GM12878 (cell line): ENCODE data around the gene R3HDM1. TPM values are rescaled to one million over a fixed set of nuclear protein-coding genes. Genes with fewer than 3 reads are reported as not detected.

Experiments
- ATAC-seq: fragments of 200-7000 bp; cut with Tn5 transposase; 3 replicates; pipeline ENCODE4 v1.9.1; 2020; ENCODE audit warnings: mild to moderate bottlenecking, moderate library complexity
- BruUV-seq: library from RNA; stranded (reverse); fragments of 400-500 nt; replicated peaks from 2 replicates; lab custom pipeline; 2021; lab: Mats Ljungman, UMichigan
- CTCF ChIA-PET: fragments of 300-600 bp; sonication (Branson Sonifier 250); formaldehyde crosslinking; extraction: SDS; loops from one replicate; lab custom pipeline; 2021; ENCODE audit warnings: inconsistent platforms; lab: Yijun Ruan, JAX
- POLR2A ChIA-PET: fragments of 350-600 bp; formaldehyde crosslinking; extraction: SDS; loops from one replicate; lab custom pipeline; 2021; ENCODE audit warnings: inconsistent platforms; lab: Charles Lee
- RAD21 ChIA-PET: fragments of 300-600 bp; sonication (Branson Sonifier 250); formaldehyde crosslinking; loops from one replicate; lab custom pipeline; 2023; ENCODE audit warnings: antibody characterized with exemption; ENCODE audit not compliant: unreplicated experiment; lab: Charles Lee
- SMC1A ChIA-PET: fragments of 300-600 bp; sonication (Branson Sonifier 250); formaldehyde crosslinking; loops from one replicate; lab custom pipeline; 2023; ENCODE audit not compliant: unreplicated experiment, uncharacterized antibody; lab: Charles Lee
- DNase-seq: peaks from one replicate; pipeline ENCODE4 v3.0.0-alpha.2; 2011; ENCODE audit warnings: low read depth, low spot score
- FAIRE-seq: peaks from 3 replicates; lab custom pipeline; 2011; peaks lifted over from hg19 to GRCh38; lab: Jason Lieb, UNC
- H2AFZ ChIP-seq: 2 replicates; pipeline ENCODE4 v1.6.0; 2011; ENCODE audit warnings: low read depth, low read length, control low read depth; ENCODE audit not compliant: control insufficient read depth
- H3K27ac ChIP-seq: 2 replicates; pipeline ENCODE4 v1.5.1; 2011; ENCODE audit warnings: control low read depth; ENCODE audit not compliant: control insufficient read depth, insufficient read depth
- H3K27me3 ChIP-seq, 2 experiments: replicated peaks in 1 of 2; 2 replicates each; pipeline versions ENCODE4 v1.6.0 to v1.6.1; 2011; ENCODE audit warnings: low read length in 1 of 2; ENCODE audit not compliant: control insufficient read depth in 2 of 2, insufficient read depth in 2 of 2
- H3K36me3 ChIP-seq, 2 experiments: 2 replicates each; pipeline ENCODE4 v1.5.1; 2011; ENCODE audit warnings: low read length in 1 of 2; ENCODE audit not compliant: control insufficient read depth in 2 of 2, insufficient read depth in 2 of 2
- H3K4me1 ChIP-seq: 2 replicates; pipeline ENCODE4 v1.6.1; 2011; ENCODE audit warnings: mild to moderate bottlenecking, low read length, moderate library complexity, mixed read lengths; ENCODE audit not compliant: control insufficient read depth, insufficient read depth
- H3K4me2 ChIP-seq: 2 replicates; pipeline ENCODE4 v1.6.0; 2011; ENCODE audit warnings: control low read depth; ENCODE audit not compliant: control insufficient read depth, insufficient read depth
- H3K4me3 ChIP-seq: fragments of 200-600 bp; sonication (generic); 2 replicates; pipeline ENCODE4 v1.5.1; 2016
- H3K79me2 ChIP-seq: 2 replicates; pipeline ENCODE4 v1.6.0; 2011; ENCODE audit warnings: low read length; ENCODE audit not compliant: control insufficient read depth, insufficient read depth
- H3K9ac ChIP-seq: 2 replicates; pipeline ENCODE4 v1.8.0; 2011; ENCODE audit warnings: low read length, control low read depth, mixed read lengths; ENCODE audit not compliant: control insufficient read depth, insufficient read depth
- H3K9me3 ChIP-seq: replicated peaks from 3 replicates; pipeline ENCODE4 v1.5.1; 2011; ENCODE audit warnings: mild to moderate bottlenecking, low read length; ENCODE audit not compliant: control insufficient read depth, insufficient read depth
- H4K20me1 ChIP-seq: 2 replicates; pipeline ENCODE4 v1.6.0; 2011; ENCODE audit not compliant: control insufficient read depth, insufficient read depth
- CHD1 ChIP-seq: IDR thresholded peaks from 2 replicates; pipeline ENCODE4 v1.6.1; 2012; ENCODE audit warnings: low read depth, low read length, improper control_type of control experiment
- E2F4 ChIP-seq: IDR thresholded peaks from 2 replicates; pipeline ENCODE4 v1.6.1; 2012; ENCODE audit warnings: low read depth, low read length, improper control_type of control experiment
- GABPA ChIP-seq: IDR thresholded peaks from 2 replicates; pipeline ENCODE4 v1.6.1; 2014; ENCODE audit warnings: antibody characterized with exemption, low read depth, mild to moderate bottlenecking, inconsistent platforms
- NFIC ChIP-seq: IDR thresholded peaks from 2 replicates; pipeline ENCODE4 v1.6.1; 2012; ENCODE audit warnings: low read depth, mild to moderate bottlenecking, inconsistent platforms, low read length, moderate library complexity
- NR2C2 ChIP-seq: IDR thresholded peaks from 2 replicates; pipeline ENCODE4 v1.6.1; 2011; ENCODE audit warnings: borderline replicate concordance, low read depth; ENCODE audit not compliant: control insufficient read depth, insufficient read length
- RB1 ChIP-seq: fragments of 450-650 bp; formaldehyde crosslinking; IDR thresholded peaks from 2 replicates; pipeline ENCODE4 v1.6.1; 2017; ENCODE audit warnings: mild to moderate bottlenecking, borderline replicate concordance
- STAT1 ChIP-seq: fragments of 450-650 bp; conservative IDR thresholded peaks from 2 replicates; pipeline ENCODE4 v1.6.1; 2014; ENCODE audit warnings: antibody characterized with exemption, mild to moderate bottlenecking
- WRNIP1 ChIP-seq: IDR thresholded peaks from 2 replicates; pipeline ENCODE4 v1.6.1; 2011; ENCODE audit warnings: low read depth, low read length, improper control_type of control experiment, borderline replicate concordance
- ZBTB4 ChIP-seq: fragments of 450-650 bp; formaldehyde crosslinking; IDR thresholded peaks from 2 replicates; pipeline ENCODE4 v1.4.0; 2022; ENCODE audit warnings: mild to moderate bottlenecking, moderate library complexity
- WGBS: methylation state at CpG from one replicate; pipeline ENCODE4 v1.1.6; 2016; ENCODE audit warnings: low lambda C conversion rate; ENCODE audit not compliant: insufficient replicate concordance, insufficient coverage; ENCODE audit errors: missing lambda C conversion rate; 5-methylcytosine and 5-hydroxymethylcytosine counted together
- in situ Hi-C: fragments of 300-500 bp; cut with MboI; formaldehyde crosslinking; loops from 9 replicates; pipeline ENCODE4 v1.14.3; 2018; ENCODE audit warnings: mixed read lengths
- intact Hi-C: fragments of 100-400 bp; cut with micrococcal nuclease; formaldehyde crosslinking; loops from one replicate; pipeline ENCODE4 v1.14.2; 2022; ENCODE audit not compliant: unreplicated experiment
- polyA plus RNA-seq, 11 experiments: library from polyadenylated mRNA; depleted of rRNA in 4 of 11; unstranded in 6 of 11; stranded (reverse) in 5 of 11; fragments of >200 nt; fragmentation: Nextera tagmentation in 4 of 11; fragmentation: Illumina TruSeq in 1 of 11; extraction: Ambion mirVana in 4 of 11; extraction: Trizol in 1 of 11; gene quantifications; 1 replicate in 1 of 11; 2 replicates in 10 of 11; pipeline versions ENCODE4 v1.2.1 to v1.2.3, GENCODE V29; 2011 to 2016; ENCODE audit warnings: inconsistent platforms in 2 of 11, missing spikeins in 2 of 11, low read depth in 1 of 11
- total RNA-seq, 4 experiments: library from RNA; depleted of rRNA in 3 of 4; stranded (reverse); fragments of >200 nt in 3 of 4; fragmentation: Illumina TruSeq in 1 of 4; extraction: Trizol in 1 of 4; gene quantifications; 2 replicates each; pipeline versions ENCODE4 v1.2.1 to v1.2.3, GENCODE V29; 2013 to 2021
- TF ChIP-seq, protein P1 (sequence below): fragments of 450-650 bp; IDR thresholded peaks from 2 replicates; pipeline ENCODE4 v1.6.1; 2016; ENCODE audit warnings: mild to moderate bottlenecking
- TF ChIP-seq, protein P2 (sequence below): IDR thresholded peaks from 2 replicates; pipeline ENCODE4 v1.6.1; 2012; ENCODE audit warnings: low read depth, low read length, improper control_type of control experiment

Gene R3HDM1
- total and polyA plus RNA-seq, 10 of the 15 experiments (the other 5 are each of a cell fraction or from before 2014, with no cell fraction given) = 16.8 to 89.6 (median 47.7) TPM

DNA sequence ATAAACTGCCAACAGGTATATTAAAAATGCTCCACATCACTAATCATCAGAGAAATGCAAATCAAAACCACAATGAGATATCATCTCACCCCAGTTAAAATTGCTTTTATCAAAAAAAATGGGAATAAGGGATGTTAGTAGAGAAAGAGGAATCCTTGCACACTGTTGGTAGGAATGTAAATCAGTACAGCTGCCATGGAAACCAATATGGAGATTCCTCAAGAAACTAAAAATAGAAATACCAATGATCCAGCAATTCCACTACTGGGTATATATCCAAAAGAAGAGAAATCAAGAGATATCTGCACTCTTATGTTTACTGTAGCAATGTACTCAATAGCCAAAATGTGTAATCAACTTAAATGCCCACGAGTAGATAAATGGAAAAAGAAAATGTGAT is 40.9 kb upstream of the R3HDM1 start:
- in situ Hi-C loops = no loop called here
- ChIA-PET RAD21 (no interaction called here), POLR2A (no interaction called here), SMC1A (no interaction called here), CTCF (interaction anchor here (1.4 kb wide), 1 partner anchor 220 kb away, joined by 3 read pairs; no protein-coding TSS in a partner anchor)
- no peak for FAIRE-seq
- Histone ChIP-seq H4K20me1 (no peaks in the 10 kb centered on the region), H3K27me3 (no peaks in the 10 kb centered on the region), H3K9me3 (peaks cover 3% of the 10 kb centered on the region), H3K36me3 (no peaks in the 10 kb centered on the region), H3K79me2 (no peaks in the 10 kb centered on the region), H3K27ac (no peak overlapping the region), H3K4me2 (no peak overlapping the region), H2AFZ (no peak overlapping the region), H3K4me1 (no peaks in the 10 kb centered on the region), H3K4me3 (no peak overlapping the region), H3K9ac (no peak overlapping the region)
- WGBS = 100% methylated on average over 1 of the region's 1 CpG
- ATAC-seq = no peak
- no TSS peak for BruUV-seq
- intact Hi-C loops = no loop called here
- DNase-seq = no peak
- TF ChIP-seq, protein P1, sequence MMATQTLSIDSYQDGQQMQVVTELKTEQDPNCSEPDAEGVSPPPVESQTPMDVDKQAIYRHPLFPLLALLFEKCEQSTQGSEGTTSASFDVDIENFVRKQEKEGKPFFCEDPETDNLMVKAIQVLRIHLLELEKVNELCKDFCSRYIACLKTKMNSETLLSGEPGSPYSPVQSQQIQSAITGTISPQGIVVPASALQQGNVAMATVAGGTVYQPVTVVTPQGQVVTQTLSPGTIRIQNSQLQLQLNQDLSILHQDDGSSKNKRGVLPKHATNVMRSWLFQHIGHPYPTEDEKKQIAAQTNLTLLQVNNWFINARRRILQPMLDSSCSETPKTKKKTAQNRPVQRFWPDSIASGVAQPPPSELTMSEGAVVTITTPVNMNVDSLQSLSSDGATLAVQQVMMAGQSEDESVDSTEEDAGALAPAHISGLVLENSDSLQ = no peak
- no peak for TF ChIP-seq RB1
- no peak for TF ChIP-seq GABPA
- TF ChIP-seq, protein P2, sequence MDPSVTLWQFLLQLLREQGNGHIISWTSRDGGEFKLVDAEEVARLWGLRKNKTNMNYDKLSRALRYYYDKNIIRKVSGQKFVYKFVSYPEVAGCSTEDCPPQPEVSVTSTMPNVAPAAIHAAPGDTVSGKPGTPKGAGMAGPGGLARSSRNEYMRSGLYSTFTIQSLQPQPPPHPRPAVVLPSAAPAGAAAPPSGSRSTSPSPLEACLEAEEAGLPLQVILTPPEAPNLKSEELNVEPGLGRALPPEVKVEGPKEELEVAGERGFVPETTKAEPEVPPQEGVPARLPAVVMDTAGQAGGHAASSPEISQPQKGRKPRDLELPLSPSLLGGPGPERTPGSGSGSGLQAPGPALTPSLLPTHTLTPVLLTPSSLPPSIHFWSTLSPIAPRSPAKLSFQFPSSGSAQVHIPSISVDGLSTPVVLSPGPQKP = no peak
- no peak for TF ChIP-seq WRNIP1
- no peak for TF ChIP-seq STAT1
- TF ChIP-seq NR2C2 = no peak
- TF ChIP-seq ZBTB4 (CRISPR knock-in tag) = no peak
- TF ChIP-seq NFIC = no peak
- TF ChIP-seq CHD1 = no peak
- TF ChIP-seq E2F4 = no peak
